GM19397 (cell line): ENCODE data around the gene ZSCAN18.
"Not testable (repeated sequence)": the region's sequence is repeated elsewhere in the genome, so short reads cannot be mapped to it uniquely, and the experiment has no call there.

Experiments used
- ATAC-seq: cut with Tn5 transposase; IDR thresholded peaks from one replicate; pipeline ENCODE4 v1.9.1; 2021; ENCODE audit warnings: mild to moderate bottlenecking, moderate library complexity; ENCODE audit not compliant: unreplicated experiment

ZSCAN18 gene

GRCh38 chr19:58097781-58098681 lies at the start of gene ZSCAN18:
ZSCAN18 (minus strand) TSS chr19:58098231; CDS start chr19:58090267, 7,964 bp downstream.
- ATAC-seq: peak; percentile 92

GRCh38 chr19:58147475-58147874 lies 49.4 kb upstream of the ZSCAN18 start:
- ATAC-seq: not testable (repeated sequence)

- no peak for ATAC-seq
These were observed 47.8 kb upstream of the ZSCAN18 start for GRCh38 chr19:58145849-58146248.

- no peak for ATAC-seq
These were observed 36.2 kb upstream of the ZSCAN18 start for GRCh38 chr19:58134244-58134643.

- ATAC-seq: no peak
These were observed 31.3 kb upstream of the ZSCAN18 start for GRCh38 chr19:58129284-58129683.

- no peak for ATAC-seq
These were observed 30.1 kb upstream of the ZSCAN18 start for GRCh38 chr19:58128041-58128685.

GRCh38 chr19:58123354-58123753 lies 25.3 kb upstream of the ZSCAN18 start:
- no peak for ATAC-seq

GRCh38 chr19:58118979-58119733 lies 21.1 kb upstream of the ZSCAN18 start:
- no peak for ATAC-seq

- no peak for ATAC-seq
These were observed 20.0 kb upstream of the ZSCAN18 start for GRCh38 chr19:58117841-58118575.

GRCh38 chr19:58108546-58108817 lies 10.5 kb upstream of the ZSCAN18 start:
- ATAC-seq: no peak

- ATAC-seq: no peak
These were observed 9.9 kb upstream of the ZSCAN18 start for GRCh38 chr19:58107778-58108545.

GRCh38 chr19:58098682-58098998 lies 609 bp upstream of the ZSCAN18 start:
- ATAC-seq: no peak

GRCh38 chr19:58097349-58097748 lies 682 bp downstream of the ZSCAN18 start:
- no peak for ATAC-seq

GRCh38 chr19:58096884-58097283 lies 1.1 kb downstream of the ZSCAN18 start:
- no peak for ATAC-seq

GRCh38 chr19:58095328-58095727 lies 2.7 kb downstream of the ZSCAN18 start:
- ATAC-seq: no peak

- ATAC-seq: no peak
These were observed 5.0 kb downstream of the ZSCAN18 start for GRCh38 chr19:58093071-58093470.

GRCh38 chr19:58091251-58091995 lies 6.6 kb downstream of the ZSCAN18 start:
- no peak for ATAC-seq

- no peak for ATAC-seq
These were observed 8.2 kb downstream of the ZSCAN18 start for GRCh38 chr19:58089846-58090245.

GRCh38 chr19:58088521-58089052 lies 9.4 kb downstream of the ZSCAN18 start:
- ATAC-seq: no peak
